ENCODE data around the gene COX17. TPM values are rescaled to one million over a fixed set of nuclear protein-coding genes. Genes with fewer than 3 reads are reported as not detected.
A peak's percentile ranks its signal among the peaks of the same experiment; 100 is the strongest.

Gene COX17
- total and polyA plus RNA-seq, 2 donors (not counting 3 experiments of a cell fraction or from before 2014, with no cell fraction given) = 19.8 to 37.6 TPM

DNA sequence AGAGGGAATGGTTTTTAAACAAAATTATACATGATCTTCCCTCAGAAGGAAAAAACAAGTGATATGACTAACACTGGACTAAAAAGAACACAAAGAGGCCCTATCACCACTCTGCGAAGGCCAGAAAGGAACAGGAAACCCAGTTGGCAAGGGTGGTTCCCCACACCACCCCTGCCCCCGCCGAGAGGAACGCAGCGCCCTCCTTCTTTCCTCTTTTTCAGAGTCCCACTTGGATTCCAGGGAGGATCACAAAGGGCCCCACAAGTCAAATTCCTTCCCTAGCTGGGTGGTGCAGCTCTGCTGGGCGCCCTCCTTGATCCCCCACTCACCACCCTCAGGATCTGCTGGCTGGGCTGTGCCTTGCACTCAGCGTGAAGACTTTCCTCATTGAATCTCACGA lies 49.7 kb downstream of the COX17 start:
- Histone ChIP-seq H3K4me1 (ENCODE audit: control insufficient read depth, extremely low read depth, insufficient read depth, low read length) (peaks cover 20% of the 10 kb centered on the region), H3K27ac (ENCODE audit: insufficient read depth, low read depth, low read length) (peak overlapping the region; percentile 52), H4K20me1 (replicated peaks; ENCODE audit: control insufficient read depth, extremely low read depth, insufficient read depth, low read length) (no peaks in the 10 kb centered on the region), H3K79me2 (ENCODE audit: control insufficient read depth, insufficient read depth, low read length) (no peaks in the 10 kb centered on the region), H2AFZ (ENCODE audit: low read depth, low read length) (peak overlapping the region; percentile 90), H3K4me3 (replicated peaks in 1 of 3; ENCODE audit: insufficient read depth in 1 of 3, low read depth in 1 of 3, low read length in 3 of 3) (no peak overlapping the region), H3K9ac (replicated peaks; ENCODE audit: extremely low read depth, insufficient read depth, low read length) (no peak overlapping the region), H3K9me1 (replicated peaks; ENCODE audit: control insufficient read depth, extremely low read depth, insufficient read depth, low read length) (no peaks in the 10 kb centered on the region), H3K27me3 (ENCODE audit: control insufficient read depth in 2 of 2, insufficient read depth in 2 of 2, low read length in 2 of 2) (no peaks in the 10 kb centered on the region), H3K9me3 (replicated peaks; ENCODE audit: control insufficient read depth, insufficient read depth, low read length) (no peaks in the 10 kb centered on the region), H3K4me2 (ENCODE audit: insufficient read depth, low read length) (peak overlapping the region; percentile 10), H3K36me3 (ENCODE audit: control insufficient read depth in 2 of 2, extremely low read depth in 1 of 2, insufficient read depth in 2 of 2, low read length in 2 of 2) (no peaks in the 10 kb centered on the region)
- dilution Hi-C loops (cut with MboI; ENCODE audit: extremely low pct_ligation_motif_present, low sequenced_read_pairs) = no loop called here
- TF ChIP-seq FOS (IDR thresholded peaks at IDR 0.05; ENCODE audit: borderline replicate concordance, insufficient read depth, low read length) (peak; percentile 36), POLR2AphosphoS5 (IDR thresholded peaks at IDR 0.05; ENCODE audit: insufficient read depth, low read depth, low read length) (no peak)
- ChIA-PET CTCF (interaction anchor here (1.0 to 1.7 kb wide), 3 partner anchors 9 to 53 kb away, joined by 4 to 5 read pairs (median 4); no protein-coding TSS in a partner anchor), POLR2A (no interaction called here)
- BruUV-seq (replicated peaks) = no TSS peak
- intact Hi-C loops (cut with micrococcal nuclease) = no loop called here
- DNase-seq (ENCODE audit: low read depth, low spot score) = peak; percentile 78
- peak; percentile 84 for FAIRE-seq

DNA sequence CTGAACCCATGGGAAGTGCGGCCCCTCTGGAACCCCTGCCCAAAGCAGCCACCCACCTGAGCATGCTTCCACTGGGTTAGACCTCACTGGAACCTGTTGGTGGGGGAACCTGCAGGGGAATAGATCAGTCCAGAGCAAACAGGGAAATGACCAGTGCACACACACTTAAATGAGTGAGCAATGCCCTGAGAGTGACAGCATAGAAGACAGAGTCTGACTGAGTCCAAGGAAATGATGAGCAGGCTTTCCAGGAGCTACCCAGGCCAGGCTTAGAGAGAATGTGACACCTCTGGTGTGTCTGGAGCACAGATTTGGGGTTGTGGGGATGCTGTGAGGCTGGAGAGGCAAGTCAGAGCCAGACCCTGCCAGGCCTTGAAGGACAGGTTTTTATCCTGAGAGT lies 51.0 kb downstream of the COX17 start:
- Histone ChIP-seq H3K4me3 (replicated peaks in 1 of 3; ENCODE audit: insufficient read depth in 1 of 3, low read depth in 1 of 3, low read length in 3 of 3) (no peak overlapping the region), H3K9me1 (replicated peaks; ENCODE audit: control insufficient read depth, extremely low read depth, insufficient read depth, low read length) (no peaks in the 10 kb centered on the region), H2AFZ (ENCODE audit: low read depth, low read length) (no peak overlapping the region), H3K27ac (ENCODE audit: insufficient read depth, low read depth, low read length) (no peak overlapping the region), H3K36me3 (ENCODE audit: control insufficient read depth in 2 of 2, extremely low read depth in 1 of 2, insufficient read depth in 2 of 2, low read length in 2 of 2) (no peaks in the 10 kb centered on the region), H3K4me1 (ENCODE audit: control insufficient read depth, extremely low read depth, insufficient read depth, low read length) (peaks cover 20% of the 10 kb centered on the region), H4K20me1 (replicated peaks; ENCODE audit: control insufficient read depth, extremely low read depth, insufficient read depth, low read length) (no peaks in the 10 kb centered on the region), H3K79me2 (ENCODE audit: control insufficient read depth, insufficient read depth, low read length) (no peaks in the 10 kb centered on the region), H3K9ac (replicated peaks; ENCODE audit: extremely low read depth, insufficient read depth, low read length) (no peak overlapping the region), H3K27me3 (ENCODE audit: control insufficient read depth in 2 of 2, insufficient read depth in 2 of 2, low read length in 2 of 2) (no peaks in the 10 kb centered on the region), H3K4me2 (ENCODE audit: insufficient read depth, low read length) (no peak overlapping the region), H3K9me3 (replicated peaks; ENCODE audit: control insufficient read depth, insufficient read depth, low read length) (no peaks in the 10 kb centered on the region)
- ChIA-PET CTCF (interaction anchor here (1.2 to 1.5 kb wide), 2 partner anchors 10 to 15 kb away, joined by 3 to 5 read pairs; no protein-coding TSS in a partner anchor), POLR2A (no interaction called here)
- no peak for TF ChIP-seq EZH2 (IDR thresholded peaks at IDR 0.05; ENCODE audit: borderline replicate concordance, low read depth, low read length, severe bottlenecking)
- TF ChIP-seq MYC (IDR thresholded peaks at IDR 0.05; ENCODE audit: low read depth, low read length) = no peak
- TF ChIP-seq, protein P1, sequence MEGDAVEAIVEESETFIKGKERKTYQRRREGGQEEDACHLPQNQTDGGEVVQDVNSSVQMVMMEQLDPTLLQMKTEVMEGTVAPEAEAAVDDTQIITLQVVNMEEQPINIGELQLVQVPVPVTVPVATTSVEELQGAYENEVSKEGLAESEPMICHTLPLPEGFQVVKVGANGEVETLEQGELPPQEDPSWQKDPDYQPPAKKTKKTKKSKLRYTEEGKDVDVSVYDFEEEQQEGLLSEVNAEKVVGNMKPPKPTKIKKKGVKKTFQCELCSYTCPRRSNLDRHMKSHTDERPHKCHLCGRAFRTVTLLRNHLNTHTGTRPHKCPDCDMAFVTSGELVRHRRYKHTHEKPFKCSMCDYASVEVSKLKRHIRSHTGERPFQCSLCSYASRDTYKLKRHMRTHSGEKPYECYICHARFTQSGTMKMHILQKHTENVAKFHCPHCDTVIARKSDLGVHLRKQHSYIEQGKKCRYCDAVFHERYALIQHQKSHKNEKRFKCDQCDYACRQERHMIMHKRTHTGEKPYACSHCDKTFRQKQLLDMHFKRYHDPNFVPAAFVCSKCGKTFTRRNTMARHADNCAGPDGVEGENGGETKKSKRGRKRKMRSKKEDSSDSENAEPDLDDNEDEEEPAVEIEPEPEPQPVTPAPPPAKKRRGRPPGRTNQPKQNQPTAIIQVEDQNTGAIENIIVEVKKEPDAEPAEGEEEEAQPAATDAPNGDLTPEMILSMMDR (IDR thresholded peaks at IDR 0.05; ENCODE audit: extremely low read depth in 1 of 2, insufficient read depth in 1 of 2, low read depth in 1 of 2, low read length in 2 of 2) = no peak
- TF ChIP-seq, protein P2, sequence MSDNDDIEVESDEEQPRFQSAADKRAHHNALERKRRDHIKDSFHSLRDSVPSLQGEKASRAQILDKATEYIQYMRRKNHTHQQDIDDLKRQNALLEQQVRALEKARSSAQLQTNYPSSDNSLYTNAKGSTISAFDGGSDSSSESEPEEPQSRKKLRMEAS (IDR thresholded peaks at IDR 0.05; ENCODE audit: insufficient read depth, insufficient read length) = no peak
- BruUV-seq (replicated peaks) = no TSS peak
- FAIRE-seq (no peak), DNase-seq (ENCODE audit: low read depth, low spot score) (no peak)
- dilution Hi-C loops (cut with MboI; ENCODE audit: extremely low pct_ligation_motif_present, low sequenced_read_pairs) (no loop called here), intact Hi-C loops (cut with micrococcal nuclease) (no loop called here)
